ENCODE results near the gene ATP2C1. TPM values are rescaled to one million over a fixed set of nuclear protein-coding genes. Genes with fewer than 3 reads are reported as not detected.

The ATP2C1 gene
- total RNA-seq, 1 donor from 2014 or later: 76.9 TPM

- ATAC-seq (peak; percentile 31), DNase-seq (ENCODE audit: low spot score) (peak; percentile 67)
- intact Hi-C loops (cut with DNase I): no loop called here
Observed at GRCh38 chr3:130894130-130894985, 474 bp downstream of the ATP2C1 start.

GRCh38 chr3:130894986-130895280, 1.0 kb downstream of the ATP2C1 start:
- DNase-seq (ENCODE audit: low spot score): no peak
- intact Hi-C loops (cut with DNase I): no loop called here
- ATAC-seq: no peak

GRCh38 chr3:130895690-130896488, 2.0 kb downstream of the ATP2C1 start:
- ATAC-seq (no peak), DNase-seq (ENCODE audit: low spot score) (no peak)
- intact Hi-C loops (cut with DNase I): no loop called here

DNA sequence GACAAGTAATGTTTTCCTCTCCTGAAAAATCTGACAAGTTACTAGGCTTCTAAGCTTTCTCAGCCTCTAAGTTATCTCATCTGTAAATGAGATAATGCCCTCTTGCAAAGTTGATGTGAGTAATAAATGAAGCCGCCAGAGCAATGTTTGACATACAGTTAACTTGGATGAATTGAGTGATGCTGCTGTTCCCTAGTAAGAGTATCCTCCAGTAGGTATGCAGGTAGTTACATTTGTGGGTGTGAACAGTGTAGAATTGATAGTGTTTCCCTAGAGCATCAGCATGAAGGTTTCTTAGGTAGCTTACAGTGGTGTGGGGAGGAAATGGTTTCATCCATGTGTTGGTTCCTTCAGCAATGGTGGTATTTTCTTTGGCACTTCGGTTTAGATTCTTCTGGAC, 3.4 kb downstream of the ATP2C1 start:
- DNase-seq (ENCODE audit: low spot score) (no peak), ATAC-seq (no peak)
- intact Hi-C loops (cut with DNase I): no loop called here

GRCh38 chr3:130900959-130901358, 7.1 kb downstream of the ATP2C1 start:
- DNase-seq (ENCODE audit: low spot score) (no peak), ATAC-seq (no peak)
- intact Hi-C loops (cut with DNase I): no loop called here

GRCh38 chr3:130901463-130902204, 7.8 kb downstream of the ATP2C1 start:
- ATAC-seq: no peak

DNA sequence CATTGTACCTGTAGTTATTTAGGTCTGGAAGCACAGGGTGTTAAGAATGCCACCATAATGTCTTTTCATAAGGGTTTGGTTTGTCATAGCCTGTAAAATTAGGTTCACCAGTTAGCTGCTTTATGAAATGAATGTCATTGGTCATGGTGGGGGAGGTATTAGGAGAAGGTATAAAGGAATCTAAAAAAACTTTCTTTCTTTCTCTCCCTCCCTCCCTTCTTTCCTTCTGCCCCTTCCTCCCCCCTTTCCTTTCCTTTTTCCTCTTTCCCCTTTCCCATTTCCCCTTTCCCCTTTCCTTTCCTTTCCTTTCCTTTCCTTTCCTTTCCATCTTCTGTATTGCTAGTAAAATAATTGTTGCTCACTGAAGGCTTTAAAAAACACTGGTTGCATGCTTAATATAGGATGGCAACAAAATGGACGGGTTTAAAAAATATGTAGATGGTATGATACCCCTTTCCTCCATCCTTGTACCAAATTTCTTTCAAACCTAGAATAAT, 9.6 kb downstream of the ATP2C1 start:
- DNase-seq (ENCODE audit: low spot score) (no peak), ATAC-seq (no peak)
- intact Hi-C loops (cut with DNase I): no loop called here

More at GRCh38 chr3:130901463-130902204, 7.8 kb downstream of the ATP2C1 start:
- intact Hi-C loops (cut with DNase I): no loop called here
- DNase-seq (ENCODE audit: low spot score): no peak

DNA sequence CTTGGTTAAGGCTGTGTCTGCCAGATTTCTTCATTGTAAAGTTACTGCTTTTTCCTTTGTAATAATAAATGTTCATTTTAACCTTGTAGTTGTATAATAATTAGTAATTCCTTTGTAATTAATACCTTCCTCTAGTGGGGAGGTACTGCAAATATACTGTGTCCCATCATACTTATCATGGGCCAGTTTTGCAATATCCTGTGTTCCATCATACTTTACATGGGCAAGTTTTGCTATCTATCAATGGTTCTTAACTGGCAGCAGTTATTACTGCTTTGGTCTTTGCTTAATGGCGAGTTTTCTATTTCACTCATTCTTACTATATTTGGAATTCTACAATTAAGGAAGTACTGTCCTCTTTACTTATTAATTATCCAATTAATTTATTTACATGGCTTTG, 10.6 kb downstream of the ATP2C1 start:
- ATAC-seq (no peak), DNase-seq (ENCODE audit: low spot score) (no peak)
- intact Hi-C loops (cut with DNase I): no loop called here

GRCh38 chr3:130905551-130905950, 11.7 kb downstream of the ATP2C1 start:
- intact Hi-C loops (cut with DNase I): no loop called here
- DNase-seq (ENCODE audit: low spot score) (no peak), ATAC-seq (no peak)

DNA sequence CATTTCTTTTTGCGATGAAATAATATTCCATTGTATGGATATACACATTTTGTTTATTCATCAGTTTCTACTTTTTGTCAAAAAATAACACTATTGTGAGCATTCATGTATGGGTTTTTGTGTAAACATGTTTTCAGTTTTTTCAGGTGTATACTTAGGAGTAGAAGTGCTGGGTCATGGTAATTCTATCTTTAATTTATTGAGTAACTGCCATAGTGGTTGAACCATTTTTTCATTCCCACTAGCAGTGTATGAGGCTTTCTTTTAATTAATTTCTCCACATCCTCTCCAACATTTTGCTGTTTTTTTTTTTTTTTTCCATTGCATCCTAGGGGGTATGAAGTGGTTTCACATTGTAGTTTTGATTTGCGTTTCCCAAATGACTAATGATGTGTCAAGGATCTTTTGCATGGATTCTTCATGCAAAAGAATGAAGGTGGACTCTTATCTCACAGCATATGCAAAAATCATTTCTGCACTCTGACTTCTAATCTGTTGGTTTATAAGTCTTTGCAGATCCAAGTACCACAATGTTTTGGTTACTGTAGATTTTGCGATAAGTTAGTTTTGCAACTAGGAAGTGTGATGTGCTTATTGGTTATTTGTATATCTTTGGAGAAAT, 12.6 kb downstream of the ATP2C1 start:
- no peak for ATAC-seq
- DNase-seq (ENCODE audit: low spot score): no peak
- intact Hi-C loops (cut with DNase I): no loop called here

- intact Hi-C loops (cut with DNase I): no loop called here
- no peak for DNase-seq (ENCODE audit: low spot score)
- ATAC-seq: no peak
Observed at GRCh38 chr3:130907500-130907899, 13.6 kb downstream of the ATP2C1 start.

DNA sequence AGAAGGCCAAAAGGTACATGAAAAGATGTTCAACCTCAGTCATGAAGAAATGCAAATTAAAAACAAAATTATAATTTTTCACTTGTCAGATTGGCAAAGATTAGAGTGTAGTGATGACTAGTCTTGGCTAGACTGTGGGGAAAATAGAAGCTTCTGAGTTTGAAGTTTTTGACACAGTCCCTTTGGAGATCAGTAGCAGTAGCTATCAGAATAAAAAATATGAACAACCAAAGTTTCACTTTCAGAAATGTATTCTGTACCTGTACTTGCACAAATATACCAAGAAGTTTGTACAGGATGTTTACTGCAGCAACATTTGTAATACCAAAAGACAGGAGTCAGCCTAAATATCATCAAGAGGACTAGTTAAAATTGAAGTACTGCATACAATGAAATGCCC, 14.1 kb downstream of the ATP2C1 start:
- DNase-seq (ENCODE audit: low spot score) (no peak), ATAC-seq (no peak)
- intact Hi-C loops (cut with DNase I): no loop called here

GRCh38 chr3:130915567-130916292, 21.8 kb downstream of the ATP2C1 start:
- intact Hi-C loops (cut with DNase I): no loop called here

DNA sequence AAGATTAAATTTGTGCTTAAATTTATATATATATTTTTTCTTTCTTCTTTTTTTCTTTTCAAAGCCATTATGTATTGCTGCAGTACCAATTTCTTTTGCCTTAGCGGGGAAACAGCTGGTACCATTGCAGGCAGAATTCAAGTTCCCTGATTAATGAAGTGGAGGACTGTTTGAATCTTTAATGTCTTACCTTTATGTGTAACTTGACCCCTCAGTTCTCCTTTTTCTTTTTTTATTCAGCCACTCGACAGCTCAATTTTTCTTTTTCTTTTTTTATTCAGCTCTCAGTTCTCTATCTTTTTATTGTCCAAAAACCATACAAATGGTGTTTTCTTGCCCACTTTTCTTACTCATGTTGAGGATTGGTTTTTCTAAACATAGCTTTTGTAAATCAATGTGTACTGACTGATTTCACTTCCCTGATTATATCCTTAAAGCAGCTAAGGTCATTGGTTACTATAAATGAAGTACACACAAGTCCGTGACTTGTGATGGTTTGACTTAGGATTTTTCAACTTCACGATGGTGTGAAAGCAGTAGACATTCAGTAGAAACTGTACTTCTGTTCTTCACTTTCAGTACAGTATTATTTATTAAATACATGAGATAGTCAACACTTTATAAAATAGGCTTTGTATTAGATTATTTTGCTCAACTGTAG, 22.8 kb downstream of the ATP2C1 start:
- DNase-seq (ENCODE audit: low spot score) (no peak), ATAC-seq (no peak)
- intact Hi-C loops (cut with DNase I): no loop called here

More at GRCh38 chr3:130915567-130916292, 21.8 kb downstream of the ATP2C1 start:
- ATAC-seq (no peak), DNase-seq (ENCODE audit: low spot score) (no peak)

- DNase-seq (ENCODE audit: low spot score) (no peak), ATAC-seq (no peak)
- intact Hi-C loops (cut with DNase I): no loop called here
Observed at GRCh38 chr3:130918328-130918727, 24.4 kb downstream of the ATP2C1 start.

DNA sequence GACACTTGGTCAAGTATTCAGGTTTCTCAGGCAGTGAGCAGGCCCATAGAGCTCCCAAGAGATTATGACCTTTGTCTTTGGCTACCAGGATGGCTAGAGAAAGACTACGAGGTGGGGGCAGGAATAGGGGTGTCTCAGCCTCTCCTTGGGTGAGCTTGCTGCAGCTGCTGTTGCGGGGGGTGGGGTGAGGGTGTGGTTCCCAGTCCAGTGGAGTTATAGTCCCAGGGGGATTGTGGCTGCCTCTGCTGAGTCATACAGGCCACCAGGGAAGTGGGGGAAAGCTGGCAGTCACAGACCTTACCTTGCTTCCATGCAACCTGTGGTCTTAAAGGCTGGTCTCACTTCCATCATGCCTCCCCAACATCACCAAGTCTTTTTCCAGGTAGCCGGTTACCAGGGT, 31.7 kb downstream of the ATP2C1 start:
- ATAC-seq: no peak
- intact Hi-C loops (cut with DNase I): no loop called here
- DNase-seq (ENCODE audit: low spot score): no peak

DNA sequence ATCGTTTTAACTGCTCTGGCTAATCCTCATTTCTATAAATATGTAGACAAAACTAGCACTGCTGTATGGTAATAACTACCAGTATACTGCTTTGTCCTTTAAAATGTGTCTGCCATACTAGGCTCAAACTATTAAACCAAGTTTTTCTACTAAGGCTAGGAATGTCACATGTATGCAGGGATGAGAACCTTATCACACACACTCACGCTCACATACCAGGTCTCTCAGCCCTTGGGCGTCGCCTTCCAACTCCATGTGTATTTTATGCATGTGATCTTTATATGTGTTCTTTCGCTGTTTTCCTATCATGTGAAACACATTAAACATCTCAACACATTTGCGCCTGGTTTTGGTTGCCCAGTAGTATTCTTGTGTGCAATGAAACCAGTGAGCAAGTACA, 32.6 kb downstream of the ATP2C1 start:
- ATAC-seq: no peak
- DNase-seq (ENCODE audit: low spot score): no peak
- intact Hi-C loops (cut with DNase I): no loop called here

DNA sequence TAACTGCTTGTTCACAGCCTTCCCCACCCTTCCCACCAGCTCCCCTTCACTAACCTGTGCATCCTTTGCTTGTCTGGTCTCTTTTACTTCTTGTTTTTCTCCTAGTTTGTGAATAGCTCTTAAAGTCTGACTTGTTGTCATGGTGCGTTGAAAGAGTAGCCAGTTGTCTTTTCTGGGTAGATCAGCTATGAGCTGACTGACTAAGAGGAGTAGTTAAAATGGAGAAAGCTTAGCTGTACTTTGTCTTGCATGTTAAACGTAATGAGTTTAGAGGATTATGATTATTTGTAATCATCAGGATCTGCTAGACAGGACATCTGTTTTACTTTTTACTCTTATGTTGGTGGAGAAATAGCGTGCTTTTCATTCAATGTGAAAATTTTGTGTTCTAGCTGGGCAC, 35.9 kb downstream of the ATP2C1 start:
- ATAC-seq (no peak), DNase-seq (ENCODE audit: low spot score) (no peak)
- intact Hi-C loops (cut with DNase I): no loop called here
